Lung microvascular endothelial cell (primary cell): ENCODE data around the gene GINS2. TPM values are rescaled to one million over a fixed set of nuclear protein-coding genes. Genes with fewer than 3 reads are reported as not detected.

Experiments used
- DNase-seq, 2 donors: peaks; one replicate each; pipeline versions ENCODE4 v3.0.0 to v3.0.0-alpha.2; 2010; ENCODE audit warnings: low read depth in 2 of 2
- total RNA-seq: library from RNA; depleted of rRNA; stranded (reverse); fragments of >200 nt; gene quantifications from 2 replicates; pipeline ENCODE4 v1.2.1, GENCODE V29; 2014

GINS2 gene
- total RNA-seq, 1 donor from 2014 or later, result 1.4 TPM

GRCh38 chr16:85716022-85716679 is 27.4 kb upstream of the GINS2 start:
- no peak for DNase-seq

- DNase-seq, result peak; percentile 65 to 85
Measured at GRCh38 chr16:85715169-85716021, 26.6 kb upstream of the GINS2 start.

- peak in 1 of 2 donors; percentile 13 for DNase-seq
Measured at GRCh38 chr16:85712801-85713200, 24.0 kb upstream of the GINS2 start.

- DNase-seq, result no peak
Measured at GRCh38 chr16:85711982-85712587, 23.3 kb upstream of the GINS2 start.

- no peak for DNase-seq
Measured at GRCh38 chr16:85710732-85711131, 22.0 kb upstream of the GINS2 start.

- no peak for DNase-seq
Measured at GRCh38 chr16:85709766-85710585, 21.2 kb upstream of the GINS2 start.

- DNase-seq, result no peak
Measured at GRCh38 chr16:85708338-85708737, 19.6 kb upstream of the GINS2 start.

GRCh38 chr16:85707528-85708095 is 18.9 kb upstream of the GINS2 start:
- DNase-seq, result no peak

- DNase-seq, result no peak
Measured at GRCh38 chr16:85706449-85707034, 17.8 kb upstream of the GINS2 start.

- DNase-seq, result no peak
Measured at GRCh38 chr16:85704900-85705846, 16.4 kb upstream of the GINS2 start.

GRCh38 chr16:85704011-85704410 is 15.3 kb upstream of the GINS2 start:
- DNase-seq, result no peak

- DNase-seq, result peak in 1 of 2 donors; percentile 36
Measured at GRCh38 chr16:85699628-85700027, 10.9 kb upstream of the GINS2 start.

- DNase-seq, result no peak
Measured at GRCh38 chr16:85698935-85699558, 10.3 kb upstream of the GINS2 start.

GRCh38 chr16:85698459-85698891 is 9.7 kb upstream of the GINS2 start:
- DNase-seq, result no peak

GRCh38 chr16:85697431-85697830 is 8.7 kb upstream of the GINS2 start:
- DNase-seq, result no peak

- DNase-seq, result no peak
Measured at GRCh38 chr16:85696781-85697180, 8.0 kb upstream of the GINS2 start.

- DNase-seq, result no peak
Measured at GRCh38 chr16:85695196-85696128, 6.7 kb upstream of the GINS2 start.

GRCh38 chr16:85690469-85691064 is 1.8 kb upstream of the GINS2 start:
- DNase-seq, result no peak
